OCI-LY3 (cell line): ENCODE measurements around the gene BCL2L14.

ENCODE experiments used
- EZH2phosphoT487 ChIP-seq: fragments of 200-600 bp; shearing (Covaris generic); IDR thresholded peaks from 2 replicates; pipeline ENCODE4 v1.6.1; 2018; ENCODE audit warnings: antibody characterized with exemption, mixed run types, low read depth
- TF ChIP-seq, protein P1 (sequence below): fragments of 200-600, 300-600 bp; sonication (generic); IDR thresholded peaks from 2 replicates; pipeline ENCODE4 v1.5.1; 2014; ENCODE audit warnings: antibody characterized with exemption, low read length, low read depth

DNA sequence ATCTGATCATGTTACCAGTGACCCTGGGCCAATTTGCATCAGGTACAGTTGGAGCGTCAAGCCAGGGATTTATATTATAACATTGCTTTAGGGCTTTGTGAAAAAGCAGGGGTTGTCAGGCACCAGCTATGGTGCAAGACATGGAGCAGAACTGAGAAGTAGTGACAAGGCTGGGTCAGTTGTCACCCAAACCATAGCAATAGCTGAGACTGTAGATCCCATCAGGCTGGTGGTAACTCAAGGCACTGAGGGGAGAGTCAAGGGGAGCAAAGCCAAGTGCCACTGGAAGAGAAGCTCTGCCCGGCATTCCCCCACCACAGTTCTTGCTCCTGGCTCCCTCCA lies 16.9 kb downstream of the BCL2L14 start:
- TF ChIP-seq, protein P1, sequence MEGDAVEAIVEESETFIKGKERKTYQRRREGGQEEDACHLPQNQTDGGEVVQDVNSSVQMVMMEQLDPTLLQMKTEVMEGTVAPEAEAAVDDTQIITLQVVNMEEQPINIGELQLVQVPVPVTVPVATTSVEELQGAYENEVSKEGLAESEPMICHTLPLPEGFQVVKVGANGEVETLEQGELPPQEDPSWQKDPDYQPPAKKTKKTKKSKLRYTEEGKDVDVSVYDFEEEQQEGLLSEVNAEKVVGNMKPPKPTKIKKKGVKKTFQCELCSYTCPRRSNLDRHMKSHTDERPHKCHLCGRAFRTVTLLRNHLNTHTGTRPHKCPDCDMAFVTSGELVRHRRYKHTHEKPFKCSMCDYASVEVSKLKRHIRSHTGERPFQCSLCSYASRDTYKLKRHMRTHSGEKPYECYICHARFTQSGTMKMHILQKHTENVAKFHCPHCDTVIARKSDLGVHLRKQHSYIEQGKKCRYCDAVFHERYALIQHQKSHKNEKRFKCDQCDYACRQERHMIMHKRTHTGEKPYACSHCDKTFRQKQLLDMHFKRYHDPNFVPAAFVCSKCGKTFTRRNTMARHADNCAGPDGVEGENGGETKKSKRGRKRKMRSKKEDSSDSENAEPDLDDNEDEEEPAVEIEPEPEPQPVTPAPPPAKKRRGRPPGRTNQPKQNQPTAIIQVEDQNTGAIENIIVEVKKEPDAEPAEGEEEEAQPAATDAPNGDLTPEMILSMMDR, result no peak
- TF ChIP-seq EZH2phosphoT487, result no peak
